Liver (tissue), 9 donors: ENCODE data around the gene ESPN. TPM values are rescaled to one million over a fixed set of nuclear protein-coding genes. Genes with fewer than 3 reads are reported as not detected.
"Not testable (repeated sequence)": the region's sequence is repeated elsewhere in the genome, so short reads cannot be mapped to it uniquely, and the experiment has no call there.

Experiments
- DNase-seq: peaks from one replicate; pipeline ENCODE4 v3.0.0-alpha.2; 2017; ENCODE audit warnings: low spot score
- H3K27ac ChIP-seq, 2 donors: one replicate each; pipeline ENCODE4 v1.7.0; 2013; ENCODE audit warnings: inconsistent platforms in 2 of 2, low read length in 2 of 2, control low read depth in 1 of 2, low read depth in 1 of 2, mild to moderate bottlenecking in 1 of 2
- H3K27me3 ChIP-seq, 4 donors: one replicate each; pipeline versions ENCODE4 v1.6.1 to v1.7.0; 2013; ENCODE audit warnings: low read length in 3 of 4, inconsistent platforms in 1 of 4, mild to moderate bottlenecking in 1 of 4, moderate library complexity in 1 of 4; ENCODE audit not compliant: control insufficient read depth in 4 of 4, insufficient read depth in 4 of 4
- H3K36me3 ChIP-seq, 4 donors: one replicate each; pipeline versions ENCODE4 v1.6.1 to v1.7.0; 2013; ENCODE audit warnings: low read length in 3 of 4, mild to moderate bottlenecking in 3 of 4, low read depth in 1 of 4, moderate library complexity in 1 of 4; ENCODE audit not compliant: control insufficient read depth in 4 of 4, insufficient read depth in 3 of 4
- H3K4me1 ChIP-seq, 4 donors: one replicate each; pipeline versions ENCODE4 v1.6.1 to v1.7.0; 2013; ENCODE audit warnings: low read length in 3 of 4, mild to moderate bottlenecking in 3 of 4, moderate library complexity in 1 of 4; ENCODE audit not compliant: control insufficient read depth in 4 of 4, insufficient read depth in 4 of 4
- H3K4me3 ChIP-seq, 3 donors: one replicate each; pipeline versions ENCODE4 v1.6.1 to v1.7.0; 2013; ENCODE audit warnings: low read length in 3 of 3, control low read depth in 1 of 3, low read depth in 1 of 3, mild to moderate bottlenecking in 1 of 3
- H3K9ac ChIP-seq, 2 donors: one replicate each; pipeline ENCODE4 v1.7.0; 2013; ENCODE audit warnings: low read length in 2 of 2, mild to moderate bottlenecking in 2 of 2, moderate library complexity in 2 of 2, control low read depth in 1 of 2, low read depth in 1 of 2
- H3K9me3 ChIP-seq, 4 donors: one replicate each; pipeline versions ENCODE4 v1.6.1 to v1.7.0; 2013; ENCODE audit warnings: low read length in 3 of 4; ENCODE audit not compliant: control insufficient read depth in 4 of 4
- EGR1 ChIP-seq, 2 donors: IDR thresholded peaks; 2 replicates each; pipeline ENCODE4 v1.6.1; 2016 to 2018; ENCODE audit warnings: antibody characterized with exemption in 2 of 2, low read depth in 2 of 2
- FOXA1 ChIP-seq: IDR thresholded peaks from 2 replicates; pipeline ENCODE4 v1.6.1; 2016; ENCODE audit warnings: antibody characterized with exemption
- FOXA2 ChIP-seq: IDR thresholded peaks from 2 replicates; pipeline ENCODE4 v1.6.1; 2016; ENCODE audit warnings: antibody characterized with exemption
- GABPA ChIP-seq, 2 donors: IDR thresholded peaks in 1 of 2; conservative IDR thresholded peaks in 1 of 2; 2 replicates each; pipeline ENCODE4 v1.6.1; 2016; ENCODE audit warnings: antibody characterized with exemption in 2 of 2, mild to moderate bottlenecking in 1 of 2, moderate library complexity in 1 of 2
- HNF4G ChIP-seq: IDR thresholded peaks from 2 replicates; pipeline ENCODE4 v1.6.1; 2016; ENCODE audit warnings: antibody characterized with exemption
- JUND ChIP-seq, 2 donors: IDR thresholded peaks; 2 replicates each; pipeline ENCODE4 v1.6.1; 2016; ENCODE audit warnings: antibody characterized with exemption in 2 of 2
- NR2F2 ChIP-seq: IDR thresholded peaks from 2 replicates; pipeline ENCODE4 v1.6.1; 2016; ENCODE audit warnings: antibody characterized with exemption
- RAD21 ChIP-seq, 2 donors: IDR thresholded peaks; 2 replicates each; pipeline ENCODE4 v1.6.1; 2016; ENCODE audit warnings: antibody characterized with exemption in 2 of 2, mild to moderate bottlenecking in 2 of 2
- RXRA ChIP-seq, 2 donors: IDR thresholded peaks; 2 replicates each; pipeline ENCODE4 v1.6.1; 2017 to 2018; ENCODE audit warnings: antibody characterized with exemption in 2 of 2, mild to moderate bottlenecking in 1 of 2
- SP1 ChIP-seq: IDR thresholded peaks from 2 replicates; pipeline ENCODE4 v1.6.1; 2018; ENCODE audit warnings: antibody characterized with exemption, mild to moderate bottlenecking
- TAF1 ChIP-seq: conservative IDR thresholded peaks from 2 replicates; pipeline ENCODE4 v1.6.1; 2016; ENCODE audit warnings: antibody characterized with exemption, mild to moderate bottlenecking
- YY1 ChIP-seq: IDR thresholded peaks from 2 replicates; pipeline ENCODE4 v1.6.1; 2016; ENCODE audit warnings: antibody characterized with exemption, mild to moderate bottlenecking
- WGBS: extraction: QIAGEN DNeasy Blood & Tissue Kit; methylation state at CpG from one replicate; pipeline ENCODE4 v1.1.7; 2013; 5-methylcytosine and 5-hydroxymethylcytosine counted together
- polyA plus RNA-seq, 2 donors: library from polyadenylated mRNA; stranded (reverse) in 1 of 2; unstranded in 1 of 2; fragments of 200-250 nt in 1 of 2; fragments of >200 nt in 1 of 2; fragmentation: Nextera tagmentation in 1 of 2; extraction: Ambion mirVana in 1 of 2; gene quantifications; one replicate each; pipeline versions ENCODE4 v1.2.1 to v1.2.3, GENCODE V29; 2013 to 2015
- total RNA-seq, 2 donors: library from RNA; depleted of rRNA; stranded (reverse); fragments of >200 nt; gene quantifications; one replicate each; pipeline ENCODE4 v1.2.3, GENCODE V29; 2014
- TF ChIP-seq, protein P1 (sequence below): IDR thresholded peaks from 2 replicates; pipeline ENCODE4 v1.6.1; 2016; ENCODE audit warnings: antibody characterized with exemption
- TF ChIP-seq, protein P2 (sequence below): fragments of 150-350 bp; IDR thresholded peaks from 2 replicates; pipeline ENCODE4 v1.5.1; 2017; ENCODE audit warnings: improper control_type of control experiment, low read depth, low read length; ENCODE audit not compliant: missing input control
- TF ChIP-seq, protein P3 (sequence below): IDR thresholded peaks from 2 replicates; pipeline ENCODE4 v1.6.1; 2016; ENCODE audit warnings: antibody characterized with exemption
- donor health status: healthy.
- donor health status: healthy.
- donor health status: healthy.
- donor health status: healthy.
- donor health status: healthy.

Gene ESPN
- total and polyA plus RNA-seq, 4 donors = 61.5 to 103 (median 68.2) TPM

DNA sequence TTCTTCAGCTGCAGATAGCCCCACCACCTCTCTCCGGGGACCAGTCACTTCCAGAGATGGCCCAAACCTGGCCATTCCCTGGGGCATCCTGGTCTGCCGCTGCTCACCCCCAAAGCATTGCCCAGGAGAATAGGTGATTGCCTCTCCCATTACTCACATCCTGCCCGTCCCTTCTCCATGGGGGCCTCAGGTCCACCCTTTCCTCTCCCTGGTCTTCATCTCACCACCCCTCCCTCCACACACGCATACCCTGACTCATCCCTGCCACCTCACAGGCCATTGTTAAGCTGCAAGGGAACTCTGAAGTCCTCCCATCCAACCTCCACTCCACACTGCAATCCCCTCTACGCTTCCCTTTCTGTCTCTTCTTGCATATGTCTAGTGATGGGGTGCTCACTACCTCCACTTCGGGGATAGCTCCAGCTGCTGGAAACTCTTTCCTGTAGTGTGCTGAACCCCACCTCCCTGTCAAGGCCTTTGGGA is 66.9 kb downstream of the ESPN start, which contains the start of gene PLEKHG5 (continued):
- TF ChIP-seq, protein P1, sequence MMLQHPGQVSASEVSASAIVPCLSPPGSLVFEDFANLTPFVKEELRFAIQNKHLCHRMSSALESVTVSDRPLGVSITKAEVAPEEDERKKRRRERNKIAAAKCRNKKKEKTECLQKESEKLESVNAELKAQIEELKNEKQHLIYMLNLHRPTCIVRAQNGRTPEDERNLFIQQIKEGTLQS = no peak
- no peak for TF ChIP-seq YY1
- TF ChIP-seq GABPA (IDR thresholded peaks at IDR 0.05 in 1 of 2, conservative IDR thresholded peaks at IDR 0.05 in 1 of 2) = no peak
- TF ChIP-seq RAD21 (IDR thresholded peaks at IDR 0.05) = no peak
- TF ChIP-seq TAF1 = no peak
- TF ChIP-seq, protein P2, sequence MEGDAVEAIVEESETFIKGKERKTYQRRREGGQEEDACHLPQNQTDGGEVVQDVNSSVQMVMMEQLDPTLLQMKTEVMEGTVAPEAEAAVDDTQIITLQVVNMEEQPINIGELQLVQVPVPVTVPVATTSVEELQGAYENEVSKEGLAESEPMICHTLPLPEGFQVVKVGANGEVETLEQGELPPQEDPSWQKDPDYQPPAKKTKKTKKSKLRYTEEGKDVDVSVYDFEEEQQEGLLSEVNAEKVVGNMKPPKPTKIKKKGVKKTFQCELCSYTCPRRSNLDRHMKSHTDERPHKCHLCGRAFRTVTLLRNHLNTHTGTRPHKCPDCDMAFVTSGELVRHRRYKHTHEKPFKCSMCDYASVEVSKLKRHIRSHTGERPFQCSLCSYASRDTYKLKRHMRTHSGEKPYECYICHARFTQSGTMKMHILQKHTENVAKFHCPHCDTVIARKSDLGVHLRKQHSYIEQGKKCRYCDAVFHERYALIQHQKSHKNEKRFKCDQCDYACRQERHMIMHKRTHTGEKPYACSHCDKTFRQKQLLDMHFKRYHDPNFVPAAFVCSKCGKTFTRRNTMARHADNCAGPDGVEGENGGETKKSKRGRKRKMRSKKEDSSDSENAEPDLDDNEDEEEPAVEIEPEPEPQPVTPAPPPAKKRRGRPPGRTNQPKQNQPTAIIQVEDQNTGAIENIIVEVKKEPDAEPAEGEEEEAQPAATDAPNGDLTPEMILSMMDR = no peak

DNA sequence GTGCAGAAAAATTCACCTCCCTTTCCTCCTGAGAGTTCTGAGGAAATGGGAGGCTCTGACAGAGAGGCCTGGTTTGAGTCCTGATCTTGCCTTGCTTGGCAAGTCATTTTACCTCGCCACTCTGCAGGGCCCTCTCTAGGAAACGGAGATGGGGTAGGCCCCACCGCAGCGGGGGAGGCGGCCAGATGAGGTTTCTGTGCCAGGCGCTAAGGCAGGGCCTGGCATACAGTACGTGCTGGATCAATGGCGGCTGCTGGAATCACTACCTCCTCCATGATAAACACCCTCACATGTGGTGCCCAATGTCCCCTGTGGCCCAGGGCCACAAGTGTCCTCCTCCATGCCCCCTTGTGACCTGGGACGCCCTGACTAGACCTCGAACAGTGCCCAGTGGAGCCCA is 67.4 kb downstream of the ESPN start:
- WGBS = 85% methylated on average over 10 of the region's 10 CpGs
- no peak for DNase-seq
- H3K4me3 ChIP-seq = no peak overlapping the region
- no peak for TF ChIP-seq YY1
- TF ChIP-seq HNF4G = no peak
- no peak for TF ChIP-seq GABPA (IDR thresholded peaks at IDR 0.05 in 1 of 2, conservative IDR thresholded peaks at IDR 0.05 in 1 of 2)
- TF ChIP-seq, protein P2 = no peak
- TF ChIP-seq FOXA1 = no peak
- TF ChIP-seq, protein P1 = no peak
- no peak for TF ChIP-seq SP1
- no peak for TF ChIP-seq JUND (IDR thresholded peaks at IDR 0.05)
- no peak for TF ChIP-seq NR2F2
- TF ChIP-seq FOXA2 = no peak
- TF ChIP-seq, protein P3, sequence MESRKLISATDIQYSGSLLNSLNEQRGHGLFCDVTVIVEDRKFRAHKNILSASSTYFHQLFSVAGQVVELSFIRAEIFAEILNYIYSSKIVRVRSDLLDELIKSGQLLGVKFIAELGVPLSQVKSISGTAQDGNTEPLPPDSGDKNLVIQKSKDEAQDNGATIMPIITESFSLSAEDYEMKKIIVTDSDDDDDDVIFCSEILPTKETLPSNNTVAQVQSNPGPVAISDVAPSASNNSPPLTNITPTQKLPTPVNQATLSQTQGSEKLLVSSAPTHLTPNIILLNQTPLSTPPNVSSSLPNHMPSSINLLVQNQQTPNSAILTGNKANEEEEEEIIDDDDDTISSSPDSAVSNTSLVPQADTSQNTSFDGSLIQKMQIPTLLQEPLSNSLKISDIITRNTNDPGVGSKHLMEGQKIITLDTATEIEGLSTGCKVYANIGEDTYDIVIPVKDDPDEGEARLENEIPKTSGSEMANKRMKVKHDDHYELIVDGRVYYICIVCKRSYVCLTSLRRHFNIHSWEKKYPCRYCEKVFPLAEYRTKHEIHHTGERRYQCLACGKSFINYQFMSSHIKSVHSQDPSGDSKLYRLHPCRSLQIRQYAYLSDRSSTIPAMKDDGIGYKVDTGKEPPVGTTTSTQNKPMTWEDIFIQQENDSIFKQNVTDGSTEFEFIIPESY = no peak
- TF ChIP-seq RXRA (IDR thresholded peaks at IDR 0.05) = no peak
- no peak for TF ChIP-seq RAD21 (IDR thresholded peaks at IDR 0.05)
- TF ChIP-seq TAF1 = no peak
- TF ChIP-seq EGR1 (IDR thresholded peaks at IDR 0.05; ENCODE audit: low read depth in 2 of 2) = no peak
- peaks cover 4 to 20% (median 14%) of the 10 kb centered on the region in 4 donors for H3K4me1 ChIP-seq
- H3K9ac ChIP-seq = no peak overlapping the region
- H3K27ac ChIP-seq = no peak overlapping the region
- H3K36me3 ChIP-seq = no peaks in the 10 kb centered on the region
- H3K27me3 ChIP-seq = no peaks in the 10 kb centered on the region
- no peaks in the 10 kb centered on the region for H3K9me3 ChIP-seq

DNA sequence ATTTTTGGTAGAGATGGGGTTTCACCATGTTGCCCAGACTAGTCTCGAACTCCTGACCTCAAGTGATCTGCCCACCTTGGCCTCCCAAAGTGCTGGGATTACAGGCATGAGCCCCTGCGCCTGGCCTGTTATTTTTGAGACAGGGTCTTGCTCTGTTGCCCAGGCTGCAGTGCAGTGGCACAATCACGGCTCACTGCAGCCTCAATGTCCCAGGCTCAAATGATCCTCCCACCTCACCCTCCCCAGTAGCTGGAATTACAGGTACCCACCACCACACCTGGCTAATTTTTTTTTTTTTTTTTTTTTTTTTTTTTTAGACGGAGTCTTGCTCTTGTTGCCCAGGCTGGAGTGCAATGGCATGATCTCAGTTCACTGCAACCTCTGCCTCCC is 69.3 kb downstream of the ESPN start:
- WGBS = 82% methylated on average over 4 of the region's 4 CpGs

More for the DNA sequence above, 69.3 kb downstream of the ESPN start:
- DNase-seq, H3K27ac ChIP-seq, H3K4me3 ChIP-seq, H3K9ac ChIP-seq, H3K9me3 ChIP-seq, H3K36me3 ChIP-seq, H3K27me3 ChIP-seq: not testable (repeated sequence)
- peaks cover 5 to 24% (median 18%) of the 10 kb centered on the region in 4 donors for H3K4me1 ChIP-seq
